Subcutaneous adipose tissue (tissue), 4 donors: Measurements from ENCODE around the gene SETD1A. TPM values are rescaled to one million over a fixed set of nuclear protein-coding genes. Genes with fewer than 3 reads are reported as not detected.

Source experiments
- CTCF ChIP-seq: fragments of 450-650 bp; IDR thresholded peaks from one replicate; pipeline ENCODE4 v1.5.1; 2016; ENCODE audit warnings: low read depth, mild to moderate bottlenecking, control low read depth, antibody characterized with exemption, moderate library complexity
- total RNA-seq, 4 donors: library from RNA; depleted of rRNA; stranded (reverse); fragments of >200 nt; gene quantifications; one replicate each; pipeline ENCODE4 v1.1.0, GENCODE V29; 2016

SETD1A gene
- total RNA-seq, 4 donors from 2014 or later, result 3.9 to 10.5 (median 5.3) TPM

- TF ChIP-seq CTCF, result no peak
These were observed 35.6 kb downstream of the SETD1A start for GRCh38 chr16:30992931-30993816.

DNA sequence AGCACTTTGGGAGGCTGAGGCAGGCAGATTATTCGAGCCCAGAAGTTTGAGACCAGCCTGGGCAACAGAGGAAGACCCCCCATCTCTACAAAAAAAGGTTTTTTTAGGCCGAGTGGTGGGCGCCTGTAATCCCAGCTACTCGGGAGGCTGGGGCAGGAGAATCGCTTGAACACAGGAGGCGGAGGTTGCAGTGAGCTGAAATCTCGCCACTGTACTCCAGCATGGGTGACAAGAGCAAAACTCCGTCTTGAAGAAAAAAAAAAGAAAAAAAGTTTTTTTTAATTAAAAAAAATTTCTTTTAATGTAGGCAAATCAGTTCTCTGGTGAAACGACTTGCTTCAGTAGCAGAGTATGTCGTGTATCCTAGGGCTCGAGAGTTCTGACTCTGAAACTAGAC, 38.4 kb downstream of the SETD1A start:
- TF ChIP-seq CTCF, result no peak

DNA sequence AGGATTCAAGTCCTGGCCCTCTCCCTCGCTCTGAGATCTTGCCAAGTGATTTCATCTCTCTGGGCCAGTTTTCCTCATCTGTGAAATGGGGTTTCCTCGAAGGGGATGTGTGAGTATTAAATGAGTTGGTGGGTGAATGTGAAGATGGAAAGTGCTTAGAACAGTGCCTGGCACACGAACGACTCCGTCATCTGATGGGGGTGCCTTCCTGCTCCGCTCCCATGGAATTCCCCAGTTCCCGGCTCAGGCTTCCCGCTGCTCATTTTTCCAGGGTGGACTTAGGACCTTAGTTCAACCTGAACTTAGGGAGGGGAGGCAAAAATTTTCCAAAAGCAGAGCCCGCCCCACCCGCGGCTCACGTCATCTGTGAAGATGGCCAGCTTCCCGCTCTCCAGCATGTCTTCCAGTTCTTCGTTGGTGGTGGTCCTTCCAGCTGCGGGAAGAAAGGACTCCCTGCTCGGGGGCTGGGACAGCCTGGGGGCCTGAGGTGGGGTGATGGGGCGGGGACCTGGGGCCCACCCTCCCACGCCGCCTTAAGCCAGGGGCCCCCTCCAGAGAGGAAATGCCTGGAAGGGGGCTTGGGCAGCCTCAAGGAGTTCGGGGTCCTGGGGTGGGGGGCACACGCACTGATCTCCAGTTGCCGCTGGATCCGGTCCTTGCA, 38.9 kb downstream of the SETD1A start:
- TF ChIP-seq CTCF, result no peak

GRCh38 chr16:30996985-30997724, 39.6 kb downstream of the SETD1A start:
- no peak for TF ChIP-seq CTCF

DNA sequence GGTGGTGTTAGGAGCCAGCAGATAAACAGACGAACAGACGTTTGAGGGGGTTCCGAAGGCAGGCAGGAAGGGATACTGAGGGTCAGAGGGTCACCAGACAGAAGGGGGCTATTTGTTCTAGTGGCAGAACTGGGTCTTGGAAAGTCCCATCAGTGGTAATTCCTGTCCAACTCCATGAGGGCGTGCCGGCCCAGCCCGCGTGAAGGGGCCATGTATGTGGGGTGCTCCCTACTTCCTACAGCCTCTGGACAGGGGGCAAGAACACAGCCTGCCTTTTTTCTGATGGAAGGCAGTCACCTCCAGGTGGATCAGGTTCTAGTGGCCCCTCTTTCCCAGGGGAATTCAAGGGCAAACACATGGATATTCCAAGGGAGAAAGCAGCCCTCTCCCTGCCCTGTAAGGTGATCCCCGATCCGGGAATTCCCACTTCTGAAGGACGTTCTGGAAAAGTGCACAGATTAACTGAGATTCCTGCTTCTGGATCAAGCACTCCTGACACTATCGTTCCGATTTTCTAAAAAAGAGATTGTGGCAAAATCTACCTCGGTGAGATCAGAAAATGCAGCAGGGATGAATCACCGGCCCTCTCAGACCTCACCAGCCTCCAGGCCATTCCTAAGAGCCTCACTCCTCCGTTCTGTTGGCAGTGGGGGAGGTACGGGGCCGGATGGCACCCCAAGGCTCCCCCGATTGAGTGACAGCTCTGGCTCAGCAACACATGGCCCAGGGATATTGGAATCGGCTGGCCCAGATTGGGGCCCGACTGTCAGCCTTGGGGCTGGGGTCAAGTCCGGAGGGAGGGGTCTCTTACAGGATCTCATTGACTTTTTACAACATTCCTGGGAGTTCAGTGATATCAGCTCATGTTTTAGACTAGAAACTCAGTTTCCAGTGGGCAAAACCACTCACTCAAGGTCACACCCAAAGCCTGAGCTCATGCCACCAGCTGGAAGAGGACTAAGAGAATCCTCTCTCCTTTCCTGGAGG, 40.5 kb downstream of the SETD1A start:
- TF ChIP-seq CTCF, result no peak

DNA sequence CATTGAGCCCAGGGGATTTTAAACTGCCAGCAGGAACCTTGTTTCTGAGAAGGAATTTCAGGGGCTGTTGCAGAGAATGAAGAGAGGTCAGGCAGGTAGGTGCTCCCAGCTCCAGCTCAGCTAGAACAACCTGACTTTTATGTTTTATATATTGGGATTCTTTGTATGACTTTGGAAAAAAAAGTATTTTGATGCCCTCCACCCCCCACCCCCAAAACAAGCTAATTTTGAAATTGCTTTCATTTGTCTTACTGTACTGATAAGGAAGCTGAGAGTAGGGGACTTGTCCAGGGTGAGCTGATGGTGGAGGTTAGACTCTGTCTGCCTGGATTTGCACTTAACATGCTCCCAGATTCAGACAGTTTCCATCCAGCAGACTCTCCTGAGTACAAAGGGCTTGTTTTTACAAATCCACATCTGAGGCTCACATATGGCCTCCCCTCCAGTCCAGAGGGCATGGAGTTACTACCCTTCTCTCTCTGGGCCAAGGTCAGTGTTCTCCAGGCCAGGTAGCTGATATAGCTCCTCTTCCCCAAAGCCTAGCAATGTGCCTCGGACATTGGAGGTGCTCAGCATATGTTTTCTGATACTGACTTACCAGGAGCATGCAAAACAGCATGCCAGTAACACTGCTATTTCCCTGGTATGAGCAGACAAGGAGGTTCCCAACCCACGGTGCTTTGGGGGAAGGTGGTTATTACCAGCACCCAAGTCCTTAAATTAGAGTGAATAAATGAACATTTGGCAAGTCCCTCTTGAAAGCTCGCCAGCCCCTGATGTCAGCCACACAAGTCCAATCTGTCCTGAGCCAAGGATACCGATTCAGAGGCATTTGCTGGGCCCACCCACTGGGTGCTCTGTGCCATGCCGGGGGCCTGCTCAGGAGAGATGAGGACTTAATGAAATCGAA, 41.6 kb downstream of the SETD1A start:
- no peak for TF ChIP-seq CTCF
